Prostate gland (tissue), 2 donors: Measurements from ENCODE around the gene MUC20.

Source experiments
- CTCF ChIP-seq, 4 experiments: fragments of 200-600 bp in 2 of 4; fragments of 450-650 bp in 2 of 4; sonication (generic) in 2 of 4; IDR thresholded peaks; 1 replicate in 3 of 4; 2 replicates in 1 of 4; pipeline ENCODE4 v1.5.1; 2016 to 2019; ENCODE audit warnings: antibody characterized with exemption in 4 of 4, mild to moderate bottlenecking in 2 of 4, moderate library complexity in 2 of 4
- POLR2A ChIP-seq: fragments of 450-650 bp; IDR thresholded peaks from one replicate; pipeline ENCODE4 v1.6.1; 2016; ENCODE audit warnings: antibody characterized with exemption, mild to moderate bottlenecking

- TF ChIP-seq POLR2A, result no peak
- no peak for TF ChIP-seq CTCF (IDR thresholded peaks at IDR 0.05)
Measured at GRCh38 chr3:195701042-195701915, 19.5 kb upstream of the MUC20 start.
